Measurements from ENCODE around the gene MRPL11.
"Not testable (repeated sequence)": the region's sequence is repeated elsewhere in the genome, so short reads cannot be mapped to it uniquely, and the experiment has no call there.

The MRPL11 gene

DNA sequence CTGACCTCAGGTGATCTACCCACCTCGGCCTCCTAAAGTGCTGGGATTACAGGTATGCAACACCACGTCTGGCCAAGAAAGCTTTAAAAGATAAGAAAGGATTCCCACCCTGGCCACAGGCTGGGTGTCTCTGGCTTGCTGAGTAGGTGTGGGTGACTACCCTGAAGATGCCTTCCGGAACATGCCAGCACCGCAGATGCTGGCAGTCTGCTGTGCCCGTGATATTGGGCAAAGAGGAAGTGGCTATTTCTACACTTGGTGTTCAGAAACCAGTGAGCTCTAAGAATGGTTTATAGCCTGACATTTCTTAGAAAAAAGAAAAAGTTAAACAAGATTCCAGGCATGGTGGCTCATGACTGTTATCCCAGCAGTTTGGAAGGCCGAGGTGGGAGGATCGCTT is 6.1 kb downstream of the MRPL11 start:
- intact Hi-C loops (cut with DNase I; ENCODE audit: low total_unique reads) = no loop called here
- no peaks in the 10 kb centered on the region for H3K27me3 ChIP-seq
- peaks cover 0 to under 1% (median 0%) of the 10 kb centered on the region in 4 donors for H3K4me1 ChIP-seq
- no peak overlapping the region for H3K4me3 ChIP-seq
- TF ChIP-seq, protein P1, sequence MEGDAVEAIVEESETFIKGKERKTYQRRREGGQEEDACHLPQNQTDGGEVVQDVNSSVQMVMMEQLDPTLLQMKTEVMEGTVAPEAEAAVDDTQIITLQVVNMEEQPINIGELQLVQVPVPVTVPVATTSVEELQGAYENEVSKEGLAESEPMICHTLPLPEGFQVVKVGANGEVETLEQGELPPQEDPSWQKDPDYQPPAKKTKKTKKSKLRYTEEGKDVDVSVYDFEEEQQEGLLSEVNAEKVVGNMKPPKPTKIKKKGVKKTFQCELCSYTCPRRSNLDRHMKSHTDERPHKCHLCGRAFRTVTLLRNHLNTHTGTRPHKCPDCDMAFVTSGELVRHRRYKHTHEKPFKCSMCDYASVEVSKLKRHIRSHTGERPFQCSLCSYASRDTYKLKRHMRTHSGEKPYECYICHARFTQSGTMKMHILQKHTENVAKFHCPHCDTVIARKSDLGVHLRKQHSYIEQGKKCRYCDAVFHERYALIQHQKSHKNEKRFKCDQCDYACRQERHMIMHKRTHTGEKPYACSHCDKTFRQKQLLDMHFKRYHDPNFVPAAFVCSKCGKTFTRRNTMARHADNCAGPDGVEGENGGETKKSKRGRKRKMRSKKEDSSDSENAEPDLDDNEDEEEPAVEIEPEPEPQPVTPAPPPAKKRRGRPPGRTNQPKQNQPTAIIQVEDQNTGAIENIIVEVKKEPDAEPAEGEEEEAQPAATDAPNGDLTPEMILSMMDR (IDR thresholded peaks at IDR 0.05) = no peak
- no peak overlapping the region for H3K27ac ChIP-seq
- H3K36me3 ChIP-seq = peaks cover 18 to 56% (median 37%) of the 10 kb centered on the region in 3 donors
- no peak for DNase-seq
- H3K9me3 ChIP-seq = no peaks in the 10 kb centered on the region

DNA sequence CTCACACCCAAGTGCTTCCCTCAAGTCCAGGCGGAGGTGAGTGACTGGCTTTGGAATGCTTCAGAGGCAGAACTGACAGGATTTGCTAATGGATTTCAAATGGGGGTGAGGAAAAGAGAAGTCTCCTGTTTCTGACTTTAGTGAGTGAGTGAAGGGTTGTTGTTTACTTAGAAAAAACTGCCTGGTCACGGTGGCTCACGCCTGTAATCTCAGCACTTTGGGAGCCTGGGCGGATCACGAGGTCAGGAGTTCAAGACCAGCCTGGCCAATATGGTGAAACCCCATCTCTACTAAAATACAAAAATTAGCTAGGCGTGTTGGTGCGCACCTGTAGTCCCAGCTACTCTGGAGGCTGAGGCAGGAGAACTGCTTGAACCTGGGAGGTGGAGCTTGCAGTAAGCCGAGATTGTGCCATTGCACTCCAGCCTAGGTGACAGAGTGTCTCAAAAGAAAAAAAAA is 6.7 kb downstream of the MRPL11 start:
- not testable (repeated sequence) for H3K27ac ChIP-seq, H3K4me3 ChIP-seq, H3K9me3 ChIP-seq, H3K4me1 ChIP-seq, H3K27me3 ChIP-seq, DNase-seq
- intact Hi-C loops (cut with DNase I; ENCODE audit: low total_unique reads) = loop anchor here (2.0 kb wide), 1 partner anchor 23 kb away; no protein-coding TSS in a partner anchor
- peaks cover 17 to 57% (median 35%) of the 10 kb centered on the region in 3 donors for H3K36me3 ChIP-seq

DNA sequence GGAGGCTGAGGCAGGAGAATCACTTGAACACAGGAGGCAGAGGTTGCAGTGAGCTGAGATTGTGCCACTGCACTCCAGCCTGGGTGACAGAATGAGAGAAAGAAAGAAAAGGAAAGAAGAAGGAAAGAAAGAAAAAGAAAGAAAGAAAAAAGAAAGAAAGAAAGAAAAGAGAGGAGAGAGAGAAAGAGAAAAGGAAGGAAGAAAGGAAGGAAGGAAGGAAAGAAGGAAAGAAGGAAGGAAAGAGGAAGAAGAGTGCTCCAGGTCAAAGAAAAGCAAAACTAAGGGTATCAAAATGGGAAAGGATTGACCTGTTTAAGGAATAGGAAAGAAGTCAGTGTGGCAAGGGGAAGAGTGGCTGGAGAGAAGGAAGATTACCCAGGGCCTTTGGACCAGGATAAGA is 7.4 kb downstream of the MRPL11 start:
- not testable (repeated sequence) for H3K27me3 ChIP-seq, DNase-seq, H3K4me1 ChIP-seq, H3K9me3 ChIP-seq, H3K27ac ChIP-seq, H3K4me3 ChIP-seq
- intact Hi-C loops (cut with DNase I; ENCODE audit: low total_unique reads) = loop anchor here (2.0 kb wide), 1 partner anchor 22 kb away; no protein-coding TSS in a partner anchor
- H3K36me3 ChIP-seq = peaks cover 13 to 59% (median 33%) of the 10 kb centered on the region in 3 donors

DNA sequence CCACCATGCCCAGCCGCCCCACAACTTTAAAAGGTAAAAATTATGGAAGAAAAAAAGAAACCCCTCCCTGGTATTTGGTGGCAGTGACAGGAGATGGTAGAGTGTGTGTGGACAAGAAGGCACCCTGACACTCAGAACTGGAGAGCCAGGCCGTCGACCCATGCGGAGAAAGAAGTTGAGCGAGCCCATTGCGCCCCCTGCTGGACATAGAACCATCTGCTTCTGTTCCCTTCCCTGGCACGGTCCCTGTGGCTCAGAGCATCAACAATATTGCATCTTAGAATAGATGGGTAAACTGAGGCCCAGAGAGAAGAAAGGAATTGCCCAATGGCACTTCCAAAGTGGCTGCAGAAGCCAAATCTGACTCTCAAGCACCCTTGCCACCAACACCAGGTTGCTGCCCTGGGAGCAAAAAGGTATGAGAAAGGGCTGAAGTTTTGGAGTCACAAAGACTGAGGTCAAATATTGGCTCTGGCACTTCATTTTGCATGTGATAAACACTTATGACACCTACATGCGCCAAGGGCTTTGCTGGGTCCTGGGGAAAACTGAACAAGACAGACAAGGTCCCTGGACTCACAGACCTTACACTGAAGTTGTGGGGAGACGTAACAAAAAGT is 8.6 kb downstream of the MRPL11 start:
- no peaks in the 10 kb centered on the region for H3K4me1 ChIP-seq
- peak; percentile 52 to 84 for DNase-seq
- peaks cover 14 to 59% (median 27%) of the 10 kb centered on the region in 3 donors for H3K36me3 ChIP-seq
- intact Hi-C loops (cut with DNase I; ENCODE audit: low total_unique reads) = loop anchor here (2.0 to 10.0 kb wide), 2 partner anchors 21 to 245 kb away; partner anchors contain the start of gene RBM4B
- TF ChIP-seq, protein P1 (IDR thresholded peaks at IDR 0.05) = peak; percentile 71 to 93
- no peak overlapping the region for H3K27ac ChIP-seq
- H3K4me3 ChIP-seq = no peak overlapping the region
- no peaks in the 10 kb centered on the region for H3K9me3 ChIP-seq
- H3K27me3 ChIP-seq = no peaks in the 10 kb centered on the region

DNA sequence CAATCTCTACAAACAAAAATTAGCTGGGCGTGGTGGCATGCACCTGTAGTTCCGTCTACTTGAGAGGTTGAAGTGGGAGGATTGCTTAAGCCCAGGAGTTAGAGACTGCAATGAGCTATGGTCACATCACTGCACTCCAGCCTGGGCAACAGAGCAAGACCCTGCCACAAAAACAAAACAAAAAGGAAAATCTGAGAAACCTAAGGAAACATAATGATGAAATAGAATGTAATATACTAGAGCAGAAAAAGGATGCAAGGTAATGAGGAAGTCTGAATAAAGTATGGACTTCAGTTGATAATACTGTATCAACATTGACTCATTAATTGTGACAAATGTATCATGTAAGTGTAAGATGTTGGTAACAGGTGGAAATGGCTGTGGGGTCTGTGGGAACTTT is 9.7 kb downstream of the MRPL11 start:
- no peak overlapping the region for H3K27ac ChIP-seq
- H3K36me3 ChIP-seq = peaks cover 19 to 59% (median 32%) of the 10 kb centered on the region in 3 donors
- TF ChIP-seq, protein P1 (IDR thresholded peaks at IDR 0.05) = no peak
- H3K27me3 ChIP-seq = no peaks in the 10 kb centered on the region
- no peak for DNase-seq
- H3K4me3 ChIP-seq = no peak overlapping the region
- intact Hi-C loops (cut with DNase I; ENCODE audit: low total_unique reads) = loop anchor here (10.0 kb wide), 1 partner anchor 246 kb away; the partner anchor contains the start of gene RBM4B
- H3K4me1 ChIP-seq = no peaks in the 10 kb centered on the region
- H3K9me3 ChIP-seq = no peaks in the 10 kb centered on the region

DNA sequence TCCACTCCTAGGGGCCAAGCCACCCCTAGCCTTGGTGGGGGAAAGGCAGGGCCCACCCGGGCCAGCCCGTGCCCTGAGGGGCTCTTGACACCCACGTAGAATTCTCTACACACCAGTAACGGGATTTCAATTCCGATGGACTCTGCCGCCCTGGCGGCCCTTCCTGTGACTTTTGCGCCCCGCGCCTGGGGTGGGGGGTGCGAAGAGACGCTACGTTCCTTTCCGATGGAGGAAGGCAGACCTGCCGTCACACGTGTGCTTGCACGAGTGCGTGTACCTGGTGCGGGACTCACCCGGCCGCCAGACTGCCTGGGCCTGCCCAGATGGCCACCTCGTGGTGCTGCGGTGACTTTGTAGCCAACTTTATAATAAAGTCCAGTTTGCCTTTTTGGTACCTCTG is 12.3 kb downstream of the MRPL11 start:
- Histone ChIP-seq H3K36me3 (peaks cover 27 to 52% (median 36%) of the 10 kb centered on the region in 3 donors), H3K9me3 (no peaks in the 10 kb centered on the region), H3K4me3 (no peak overlapping the region), H3K4me1 (peaks cover 0 to 2% (median under 1%) of the 10 kb centered on the region in 4 donors), H3K27me3 (no peaks in the 10 kb centered on the region), H3K27ac (no peak overlapping the region)
- intact Hi-C loops (cut with DNase I; ENCODE audit: low total_unique reads) = loop anchor here (10.0 kb wide), 1 partner anchor 248 kb away; the partner anchor contains the start of gene RBM4B
- TF ChIP-seq, protein P1 (IDR thresholded peaks at IDR 0.05) = no peak
- no peak for DNase-seq

All from tibial artery (tissue), 4 donors.